Middle frontal gyrus (tissue), 1 donor: ENCODE data around the gene PLCG1.

Experiments used
- DNase-seq: peaks from one replicate; pipeline ENCODE4 v3.0.0-alpha.2; 2015; ENCODE audit warnings: low spot score; ENCODE audit errors: extremely low spot score

Gene PLCG1

GRCh38 chr20:41178495-41178894, 41.2 kb downstream of the PLCG1 start:
- no peak for DNase-seq

GRCh38 chr20:41178904-41179432, 41.6 kb downstream of the PLCG1 start:
- DNase-seq: no peak

GRCh38 chr20:41179961-41180360, 42.6 kb downstream of the PLCG1 start:
- DNase-seq: no peak

- DNase-seq: no peak
These were observed 43.4 kb downstream of the PLCG1 start for GRCh38 chr20:41180599-41181333.

- no peak for DNase-seq
These were observed 44.2 kb downstream of the PLCG1 start for GRCh38 chr20:41181567-41181966.

- no peak for DNase-seq
These were observed 45.2 kb downstream of the PLCG1 start for GRCh38 chr20:41182296-41183212.

- no peak for DNase-seq
These were observed 46.0 kb downstream of the PLCG1 start for GRCh38 chr20:41183391-41183790.

GRCh38 chr20:41183831-41184230, 46.5 kb downstream of the PLCG1 start:
- DNase-seq: no peak

- DNase-seq: no peak
These were observed 47.8 kb downstream of the PLCG1 start for GRCh38 chr20:41185013-41185757.

GRCh38 chr20:41187668-41188067, 50.3 kb downstream of the PLCG1 start:
- DNase-seq: no peak

GRCh38 chr20:41191562-41192500, 54.5 kb downstream of the PLCG1 start:
- DNase-seq: no peak

- no peak for DNase-seq
These were observed 55.2 kb downstream of the PLCG1 start for GRCh38 chr20:41192575-41192974.

GRCh38 chr20:41196653-41197225, 59.4 kb downstream of the PLCG1 start:
- DNase-seq: no peak

GRCh38 chr20:41198443-41198842, 61.1 kb downstream of the PLCG1 start:
- no peak for DNase-seq

GRCh38 chr20:41200446-41201202, 63.3 kb downstream of the PLCG1 start:
- no peak for DNase-seq

GRCh38 chr20:41201760-41202159, 64.4 kb downstream of the PLCG1 start:
- DNase-seq: no peak

- no peak for DNase-seq
These were observed 65.1 kb downstream of the PLCG1 start for GRCh38 chr20:41202426-41202825.

- DNase-seq: no peak
These were observed 66.3 kb downstream of the PLCG1 start for GRCh38 chr20:41203660-41204059.
